BE2C (cell line): ENCODE measurements around the gene ADH1A.

Experiments used
- DNase-seq: peaks from one replicate; pipeline ENCODE4 v3.0.0-alpha.2; 2020
- H3K27me3 ChIP-seq: fragments of 250-450 bp; sonication (Bioruptor Pico); 2 replicates; pipeline ENCODE4 v1.5.1; 2020; ENCODE audit warnings: mild to moderate bottlenecking
- H3K36me3 ChIP-seq: fragments of 250-450 bp; sonication (Bioruptor Pico); 2 replicates; pipeline ENCODE4 v1.5.1; 2020; ENCODE audit warnings: mild to moderate bottlenecking
- H3K4me1 ChIP-seq: fragments of 250-450 bp; sonication (Bioruptor Pico); 2 replicates; pipeline ENCODE4 v1.5.1; 2020
- H3K4me3 ChIP-seq: 2 replicates; pipeline ENCODE4 v1.5.1; 2011; ENCODE audit warnings: low read depth, low read length
- H3K9me3 ChIP-seq: fragments of 250-450 bp; sonication (Bioruptor Pico); 2 replicates; pipeline ENCODE4 v1.5.1; 2020
- TF ChIP-seq, protein P1 (sequence below): IDR thresholded peaks from 2 replicates; pipeline ENCODE4 v1.5.1; 2012; ENCODE audit warnings: mild to moderate bottlenecking, low read depth, low read length

The ADH1A gene

DNA sequence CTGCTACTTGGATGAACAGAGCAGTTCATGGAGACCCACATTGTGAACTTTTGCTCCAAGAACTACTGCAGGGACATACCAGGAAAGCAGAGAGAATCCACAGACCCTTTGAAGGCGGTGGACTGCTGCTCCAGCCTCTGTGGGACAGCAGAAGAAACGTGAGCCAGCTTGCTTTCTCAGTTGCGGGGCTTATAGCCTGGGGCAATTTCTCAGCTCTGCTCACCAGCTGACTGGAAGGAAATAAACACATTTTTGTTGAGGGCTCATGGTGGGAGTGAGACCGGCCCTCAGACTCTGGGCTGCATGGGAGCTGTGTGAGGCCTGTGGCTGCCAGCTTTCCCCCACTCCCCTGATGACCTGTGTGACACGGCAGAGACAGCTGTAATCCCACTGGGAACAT is 2.6 kb upstream of the ADH1A start:
- TF ChIP-seq, protein P1, sequence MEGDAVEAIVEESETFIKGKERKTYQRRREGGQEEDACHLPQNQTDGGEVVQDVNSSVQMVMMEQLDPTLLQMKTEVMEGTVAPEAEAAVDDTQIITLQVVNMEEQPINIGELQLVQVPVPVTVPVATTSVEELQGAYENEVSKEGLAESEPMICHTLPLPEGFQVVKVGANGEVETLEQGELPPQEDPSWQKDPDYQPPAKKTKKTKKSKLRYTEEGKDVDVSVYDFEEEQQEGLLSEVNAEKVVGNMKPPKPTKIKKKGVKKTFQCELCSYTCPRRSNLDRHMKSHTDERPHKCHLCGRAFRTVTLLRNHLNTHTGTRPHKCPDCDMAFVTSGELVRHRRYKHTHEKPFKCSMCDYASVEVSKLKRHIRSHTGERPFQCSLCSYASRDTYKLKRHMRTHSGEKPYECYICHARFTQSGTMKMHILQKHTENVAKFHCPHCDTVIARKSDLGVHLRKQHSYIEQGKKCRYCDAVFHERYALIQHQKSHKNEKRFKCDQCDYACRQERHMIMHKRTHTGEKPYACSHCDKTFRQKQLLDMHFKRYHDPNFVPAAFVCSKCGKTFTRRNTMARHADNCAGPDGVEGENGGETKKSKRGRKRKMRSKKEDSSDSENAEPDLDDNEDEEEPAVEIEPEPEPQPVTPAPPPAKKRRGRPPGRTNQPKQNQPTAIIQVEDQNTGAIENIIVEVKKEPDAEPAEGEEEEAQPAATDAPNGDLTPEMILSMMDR, result no peak
- H3K27me3 ChIP-seq, result no peaks in the 10 kb centered on the region
- no peak overlapping the region for H3K4me3 ChIP-seq
- DNase-seq, result no peak
- no peaks in the 10 kb centered on the region for H3K36me3 ChIP-seq
- H3K4me1 ChIP-seq, result no peaks in the 10 kb centered on the region
- no peaks in the 10 kb centered on the region for H3K9me3 ChIP-seq

DNA sequence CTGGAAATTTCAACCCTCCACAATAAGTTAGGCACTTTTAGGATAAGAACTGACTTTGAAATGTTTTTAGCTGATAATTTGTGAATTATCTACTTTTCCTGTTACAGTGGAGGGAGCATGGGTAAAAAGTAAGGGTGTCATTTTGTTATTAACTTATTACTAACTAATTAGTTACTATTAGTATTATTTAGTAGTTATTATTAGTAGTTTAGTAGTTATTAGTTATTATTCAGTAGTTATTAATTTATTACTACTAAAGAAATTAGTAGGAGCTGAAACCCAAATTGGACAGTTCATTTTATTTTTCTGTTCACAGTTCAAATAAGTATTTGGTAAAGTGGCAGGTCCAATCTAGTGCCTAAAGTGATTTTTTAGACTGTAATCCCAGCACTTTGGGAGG is 5.4 kb downstream of the ADH1A start:
- no peaks in the 10 kb centered on the region for H3K9me3 ChIP-seq
- TF ChIP-seq, protein P1, result no peak
- H3K4me1 ChIP-seq, result no peaks in the 10 kb centered on the region
- no peaks in the 10 kb centered on the region for H3K36me3 ChIP-seq
- H3K4me3 ChIP-seq, result no peak overlapping the region
- DNase-seq, result no peak
- no peaks in the 10 kb centered on the region for H3K27me3 ChIP-seq

DNA sequence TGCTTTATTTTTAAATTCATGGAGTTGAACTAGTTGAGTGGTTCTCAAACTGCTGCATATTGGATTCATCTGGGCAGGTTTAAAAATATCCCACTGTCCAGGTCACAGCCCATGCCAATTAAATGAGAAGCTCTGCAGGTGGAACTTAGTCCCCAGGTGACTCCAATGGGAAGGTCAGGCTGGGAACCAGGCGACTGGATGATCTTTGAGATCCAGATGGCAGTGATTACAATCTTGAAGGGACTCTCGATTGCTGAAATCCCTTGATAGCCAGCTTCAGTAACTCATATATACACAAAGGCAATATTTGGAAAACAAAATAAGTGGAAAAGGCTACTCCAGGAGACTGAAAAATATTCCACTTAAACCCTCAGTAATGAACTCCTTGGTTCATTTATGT is 8.1 kb downstream of the ADH1A start:
- Histone ChIP-seq H3K9me3 (no peaks in the 10 kb centered on the region), H3K4me1 (no peaks in the 10 kb centered on the region)
- TF ChIP-seq, protein P1, result no peak

DNA sequence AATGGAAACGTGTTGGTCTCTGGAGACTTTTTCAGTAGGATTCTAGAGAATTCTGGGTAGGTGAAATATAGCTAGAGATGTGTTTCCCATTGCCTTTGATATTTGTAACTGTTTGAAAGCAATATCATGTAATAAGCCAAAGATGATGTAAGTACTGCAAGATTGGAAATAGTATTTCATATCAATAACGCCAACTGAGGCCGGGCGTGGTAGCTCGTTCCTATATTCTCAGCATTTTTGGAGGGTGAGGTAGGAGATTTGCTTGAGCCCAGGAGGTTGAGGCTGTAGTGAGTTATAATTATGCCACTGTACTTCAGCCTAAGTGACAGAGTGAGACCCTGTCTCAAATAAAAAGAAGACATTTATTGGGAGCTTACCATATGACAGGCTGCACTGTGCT is 9.5 kb downstream of the ADH1A start:
- H3K27me3 ChIP-seq, result no peaks in the 10 kb centered on the region
- H3K4me1 ChIP-seq, result no peaks in the 10 kb centered on the region
- no peaks in the 10 kb centered on the region for H3K36me3 ChIP-seq
- no peak for DNase-seq
- TF ChIP-seq, protein P1, result no peak
- no peaks in the 10 kb centered on the region for H3K9me3 ChIP-seq
- no peak overlapping the region for H3K4me3 ChIP-seq

More for the DNA sequence above, 8.1 kb downstream of the ADH1A start:
- no peaks in the 10 kb centered on the region for H3K36me3 ChIP-seq
- H3K27me3 ChIP-seq, result no peaks in the 10 kb centered on the region
- no peak for DNase-seq
- H3K4me3 ChIP-seq, result no peak overlapping the region

DNA sequence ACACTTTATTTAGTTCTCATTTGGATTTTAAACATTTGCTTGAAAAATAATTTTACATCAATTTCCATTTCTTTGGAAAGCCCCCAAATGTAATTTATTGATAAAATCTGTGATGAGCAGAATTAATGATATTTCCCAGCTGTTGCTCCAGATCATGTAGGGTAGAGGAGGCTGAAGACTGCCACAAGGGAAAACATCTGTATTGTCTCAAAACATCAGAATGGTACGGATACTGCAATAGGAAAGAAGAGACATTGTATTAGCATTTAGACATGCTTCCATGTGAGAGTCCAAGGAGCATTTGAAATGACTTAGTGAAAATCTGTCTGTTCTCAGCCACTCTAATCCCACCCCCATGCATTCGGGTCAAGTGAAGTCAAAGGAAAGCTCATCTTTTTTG is 14.4 kb downstream of the ADH1A start:
- Histone ChIP-seq H3K9me3 (no peaks in the 10 kb centered on the region), H3K4me1 (no peaks in the 10 kb centered on the region), H3K4me3 (no peak overlapping the region), H3K36me3 (no peaks in the 10 kb centered on the region), H3K27me3 (no peaks in the 10 kb centered on the region)
- TF ChIP-seq, protein P1, result no peak
- no peak for DNase-seq

DNA sequence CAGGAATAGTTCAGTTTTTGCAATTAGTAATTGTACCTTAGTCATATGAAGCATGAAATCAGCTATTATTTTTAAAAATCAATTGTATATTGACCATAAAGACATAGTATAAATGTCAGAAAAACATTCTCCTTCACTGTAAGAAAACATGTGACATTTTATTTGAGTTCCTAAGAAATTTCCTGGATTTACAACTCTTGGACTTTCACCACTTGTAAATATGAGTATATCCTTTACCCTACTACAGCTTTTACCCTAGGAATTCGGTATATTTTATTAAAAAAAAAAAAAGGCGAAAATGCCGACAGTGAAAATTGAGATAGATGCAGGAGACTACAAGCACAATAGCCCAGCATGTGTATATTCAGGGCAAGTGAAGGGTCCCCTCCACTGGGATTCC is 14.9 kb downstream of the ADH1A start:
- Histone ChIP-seq H3K36me3 (no peaks in the 10 kb centered on the region), H3K27me3 (no peaks in the 10 kb centered on the region), H3K4me1 (no peaks in the 10 kb centered on the region), H3K4me3 (no peak overlapping the region), H3K9me3 (no peaks in the 10 kb centered on the region)
- DNase-seq, result no peak
- TF ChIP-seq, protein P1, result no peak
